Measurements from ENCODE around the gene RIC3.

The RIC3 gene

GRCh38 chr11:8087185-8087584, 81.6 kb downstream of the RIC3 start:
- no peak for DNase-seq (ENCODE audit: low read depth)

- DNase-seq (ENCODE audit: low read depth), result no peak
Measured at GRCh38 chr11:8086571-8086970, 82.3 kb downstream of the RIC3 start.

GRCh38 chr11:8086001-8086479, 82.8 kb downstream of the RIC3 start:
- DNase-seq (ENCODE audit: low read depth), result no peak

DNA sequence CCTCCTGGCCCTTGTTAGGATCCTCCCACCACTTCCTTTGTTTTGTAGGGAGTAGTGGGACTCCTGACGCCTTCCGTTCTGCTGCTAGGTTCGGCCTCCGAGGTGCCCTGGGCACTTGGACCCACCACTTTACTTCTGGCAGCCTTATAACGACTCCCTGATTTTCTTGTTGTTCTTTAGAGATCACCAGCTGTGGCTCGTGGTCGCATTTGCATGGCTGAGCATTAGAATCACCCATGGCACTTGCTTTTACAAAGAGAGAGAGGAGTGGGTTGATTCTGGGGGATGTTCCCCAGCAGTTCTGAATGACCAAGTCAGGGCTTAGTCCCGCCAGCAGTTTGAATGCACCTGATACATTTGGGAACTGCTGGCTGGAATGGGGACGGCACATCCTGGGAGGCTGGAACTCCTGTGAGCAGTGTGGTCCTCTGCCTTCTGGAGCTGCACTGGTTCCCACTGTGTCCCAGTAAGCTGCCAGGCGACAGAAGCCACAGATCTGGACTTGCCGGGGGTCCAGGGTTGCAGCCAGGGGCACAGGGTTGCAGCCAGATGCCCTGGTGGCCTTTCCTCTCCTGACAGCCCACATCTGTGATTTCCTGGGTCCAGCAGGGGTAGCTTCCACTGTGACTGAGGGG, 83.7 kb downstream of the RIC3 start:
- no peak for DNase-seq (ENCODE audit: low read depth)

DNA sequence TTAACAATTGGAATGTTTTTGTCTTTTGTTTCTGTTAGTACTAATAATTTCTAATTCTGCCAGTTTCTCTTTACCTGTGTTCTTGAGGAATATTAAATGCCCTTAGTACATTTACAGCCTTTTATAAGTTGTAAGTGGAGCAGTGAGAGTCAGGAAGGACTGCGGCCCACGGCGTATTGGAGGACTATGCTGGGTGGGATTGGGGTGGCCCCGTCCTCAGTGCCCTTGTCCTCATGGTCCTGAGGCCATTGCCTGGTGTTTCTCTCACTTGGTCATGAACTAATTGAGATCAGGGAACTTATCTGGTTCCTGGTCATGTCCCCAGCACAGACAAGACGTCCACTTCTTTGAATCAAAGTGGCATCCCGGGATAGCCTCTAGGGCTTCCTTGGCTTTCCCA, 84.5 kb downstream of the RIC3 start:
- no peak for DNase-seq (ENCODE audit: low read depth)

DNA sequence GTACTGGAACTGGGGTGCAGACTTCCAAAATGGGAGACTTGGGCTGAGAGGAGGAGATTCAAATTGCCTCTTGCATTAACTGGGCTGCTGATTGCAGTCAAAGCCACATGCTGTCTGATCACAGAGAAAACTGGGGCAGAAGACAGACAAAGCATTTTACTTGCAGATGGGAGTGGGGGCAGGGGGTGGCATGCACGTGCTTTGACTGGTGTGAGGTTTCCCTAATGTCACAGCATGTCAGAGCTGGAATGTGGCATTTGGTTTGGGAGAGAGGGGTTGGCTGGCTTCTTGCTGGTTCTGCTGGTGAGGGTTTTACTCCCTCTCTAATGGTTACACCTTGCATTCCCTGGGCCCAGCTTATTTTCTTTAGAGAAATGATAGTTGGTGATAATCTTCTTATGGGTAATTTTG, 84.9 kb downstream of the RIC3 start:
- DNase-seq (ENCODE audit: low read depth), result no peak

DNA sequence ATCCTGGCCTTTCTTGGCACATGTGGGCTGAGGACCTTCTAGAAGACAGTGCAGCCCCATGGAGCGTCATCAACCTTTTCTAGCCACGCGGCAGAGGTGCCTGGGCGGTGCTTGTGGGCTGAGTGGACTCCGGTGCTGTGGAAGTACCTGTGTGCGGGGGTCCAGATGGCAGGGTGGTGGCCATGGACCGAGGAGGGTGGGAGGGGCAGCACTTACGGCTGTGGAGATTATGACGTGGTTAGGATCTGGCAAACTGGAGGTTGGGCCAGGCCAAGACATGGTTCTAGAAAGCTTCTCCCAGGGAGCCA, 85.8 kb downstream of the RIC3 start:
- no peak for DNase-seq (ENCODE audit: low read depth)

- DNase-seq (ENCODE audit: low read depth), result no peak
Measured at GRCh38 chr11:8082391-8083087, 86.3 kb downstream of the RIC3 start.

GRCh38 chr11:8081591-8082250, 87.1 kb downstream of the RIC3 start:
- DNase-seq (ENCODE audit: low read depth), result no peak

- DNase-seq (ENCODE audit: low read depth), result no peak
Measured at GRCh38 chr11:8080674-8081590, 87.9 kb downstream of the RIC3 start, which contains the start of gene TUB. Gene TUB, plus strand, starts transcription at chr11:8081211. Its CDS starts 300 bp downstream, at chr11:8081511.

DNA sequence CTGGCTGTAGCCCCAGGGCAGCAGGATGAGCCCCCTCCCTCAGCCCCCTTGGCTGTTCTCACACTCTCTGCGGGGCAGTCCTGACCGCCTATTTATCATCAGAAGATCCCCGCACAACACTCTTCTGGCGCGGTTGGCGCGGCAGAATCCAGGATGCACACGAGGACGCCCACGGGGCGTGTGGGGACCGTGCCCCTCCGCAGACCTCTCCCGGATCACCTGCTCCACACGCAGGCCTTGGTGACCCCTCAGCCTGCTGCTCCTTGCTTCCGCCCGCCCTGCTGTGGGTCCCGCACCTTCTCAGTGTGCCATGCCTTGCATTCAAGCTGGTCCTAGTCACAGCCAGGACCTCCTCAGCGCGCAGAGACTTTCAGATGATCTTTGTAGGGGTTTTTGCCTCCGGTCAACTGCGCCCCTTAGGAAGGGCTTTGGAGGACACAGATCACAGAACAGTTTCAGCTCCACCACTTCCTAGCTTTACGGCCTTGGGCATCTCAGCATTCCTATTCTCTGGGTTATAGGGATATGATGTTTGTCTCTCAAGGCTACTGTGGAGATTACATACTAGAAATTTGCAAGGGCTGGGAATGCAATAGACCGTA, 88.7 kb downstream of the RIC3 start:
- DNase-seq (ENCODE audit: low read depth), result no peak

DNA sequence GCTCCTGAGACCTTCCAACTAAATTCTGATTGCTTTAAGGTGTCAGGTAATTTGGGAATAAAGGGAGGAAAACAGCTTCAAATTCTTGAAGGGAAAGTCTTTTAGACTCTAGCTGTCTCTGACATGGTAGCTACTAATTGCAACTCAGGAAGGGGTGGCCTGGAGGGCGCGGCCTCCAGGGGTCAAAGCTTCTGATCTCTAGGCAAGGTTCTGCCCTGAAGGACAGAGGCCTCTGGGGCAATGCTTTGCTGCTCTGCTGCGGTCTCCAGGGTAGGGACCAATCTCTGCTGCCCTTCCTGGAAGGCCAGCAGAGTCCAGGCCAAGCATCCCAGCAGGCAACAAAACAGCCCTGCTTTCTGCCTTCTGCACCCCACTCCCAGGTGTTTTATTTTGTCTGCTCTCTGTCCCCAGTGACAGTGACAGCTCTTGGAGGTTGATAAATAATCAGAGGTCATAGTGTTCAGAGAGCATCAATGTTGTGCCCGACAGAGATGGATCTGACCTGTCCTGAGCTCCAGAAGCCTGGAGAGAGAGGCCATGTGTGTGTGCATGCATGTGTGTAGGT, 89.6 kb downstream of the RIC3 start:
- no peak for DNase-seq (ENCODE audit: low read depth)

DNA sequence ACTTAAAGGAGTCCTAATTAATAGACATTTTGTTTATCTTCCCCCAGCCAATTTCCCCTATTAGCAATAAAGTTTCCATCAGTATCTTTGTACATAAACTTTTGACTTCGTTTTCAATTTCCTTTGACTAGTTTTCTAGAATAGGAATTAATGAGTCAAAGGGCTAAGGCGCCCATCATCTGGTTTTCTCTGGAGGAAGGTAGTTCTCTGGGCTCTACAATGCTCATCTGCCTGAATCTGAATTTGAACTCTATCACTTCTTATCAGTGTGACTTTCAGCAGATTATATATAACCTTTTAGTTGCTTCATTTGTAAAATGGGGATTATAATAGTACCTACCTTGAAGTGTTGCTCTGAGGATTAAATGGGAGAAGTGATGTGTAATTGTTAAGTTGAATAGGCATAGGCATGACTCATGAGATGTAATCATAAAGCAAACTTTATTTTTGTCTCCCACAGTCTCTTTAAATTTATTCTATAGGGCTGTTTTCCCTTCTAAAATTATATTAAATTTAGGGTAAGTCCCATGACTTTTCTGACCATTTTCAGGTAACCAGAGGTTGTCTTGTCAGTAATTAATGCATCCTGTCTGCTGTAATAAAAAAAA, 93.6 kb downstream of the RIC3 start:
- no peak for DNase-seq (ENCODE audit: low read depth)

DNA sequence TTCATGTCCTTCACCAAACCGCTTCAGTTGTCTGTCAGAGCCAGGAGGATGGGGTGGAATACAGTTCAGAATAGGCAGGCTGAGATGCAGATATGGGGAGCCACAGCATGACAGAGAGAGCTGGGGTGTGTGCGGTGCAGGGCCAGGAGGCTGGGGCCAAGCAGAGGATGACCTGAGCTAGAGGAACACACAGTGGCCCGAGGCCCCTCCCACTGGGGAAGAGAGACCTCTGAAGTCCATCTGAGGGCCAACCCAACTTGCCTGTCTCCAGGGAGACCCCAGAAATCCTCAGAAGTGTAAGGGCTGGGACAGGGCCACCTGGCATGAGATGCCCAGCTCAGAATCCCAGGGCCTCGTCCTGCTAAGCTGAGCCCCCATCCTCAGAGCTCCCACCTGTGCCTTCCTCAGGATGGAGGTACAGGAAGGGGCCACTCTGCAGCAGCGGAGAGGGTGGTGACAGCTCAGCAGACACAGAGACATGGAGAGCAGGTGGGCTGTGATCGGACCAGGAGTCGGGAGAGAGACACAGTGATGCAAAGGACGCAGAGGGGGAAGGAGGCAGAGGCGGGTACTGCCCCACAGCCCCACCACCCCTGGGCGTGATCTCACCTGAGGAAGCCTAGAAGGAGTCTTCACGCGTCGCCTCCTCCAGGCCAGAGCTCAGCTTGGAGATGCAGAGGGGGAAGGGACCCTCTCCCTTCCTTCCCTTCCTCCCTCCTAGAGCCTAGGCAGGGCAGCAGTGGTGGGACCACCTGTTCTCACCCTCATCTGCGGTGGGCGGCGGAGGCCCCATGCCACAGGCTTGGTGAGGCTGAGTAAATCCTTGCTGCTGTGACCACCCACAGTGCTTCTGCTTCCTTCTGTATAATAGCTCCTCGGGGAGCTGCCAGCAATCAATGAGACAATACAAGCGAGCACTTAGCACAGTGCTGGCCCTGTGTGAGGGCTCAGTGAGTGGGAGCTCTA, 96.9 kb downstream of the RIC3 start:
- no peak for DNase-seq (ENCODE audit: low read depth)

GRCh38 chr11:8070417-8071115, 98.3 kb downstream of the RIC3 start:
- no peak for DNase-seq (ENCODE audit: low read depth)

DNA sequence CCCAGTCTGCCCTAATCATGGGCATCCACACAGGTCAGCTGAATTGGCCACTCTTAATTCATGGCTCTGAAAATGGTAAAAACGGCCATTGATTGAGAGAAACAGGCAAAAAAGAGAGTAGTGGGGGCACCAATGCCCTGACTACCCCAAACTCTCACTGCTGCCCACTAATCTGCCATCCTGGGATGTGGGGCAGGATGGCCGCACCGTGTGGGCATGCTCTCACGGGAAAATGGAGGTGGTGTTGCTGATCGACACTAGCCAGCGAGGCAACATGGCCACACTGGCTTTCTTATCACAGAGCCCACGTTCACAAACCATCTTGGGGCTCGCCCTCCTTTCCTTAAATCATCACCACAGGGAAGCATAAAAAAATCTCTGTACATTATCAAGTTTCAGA, 99.1 kb downstream of the RIC3 start:
- no peak for DNase-seq (ENCODE audit: low read depth)

GRCh38 chr11:8068605-8069221, 100.1 kb downstream of the RIC3 start:
- no peak for DNase-seq (ENCODE audit: low read depth)

GRCh38 chr11:8067929-8068575, 100.8 kb downstream of the RIC3 start:
- DNase-seq (ENCODE audit: low read depth), result no peak

Data from activated gamma-delta T cell treated with anti-CD3 and anti-CD28 coated beads, Interleukin-2, amount 50 U/mL, for 16 hours (primary cell).